Peyer's patch (tissue), 4 donors: ENCODE results near the gene NPLOC4.

Source experiments
- CTCF ChIP-seq, 6 experiments: fragments of 450-650 bp in 4 of 6; fragments of 200-600 bp in 2 of 6; sonication (generic) in 1 of 6; IDR thresholded peaks; one replicate each; pipeline ENCODE4 v1.5.1; 2017 to 2019; ENCODE audit warnings: antibody characterized with exemption in 6 of 6, mild to moderate bottlenecking in 3 of 6, moderate library complexity in 1 of 6
- POLR2A ChIP-seq, 2 donors: fragments of 450-650 bp; IDR thresholded peaks; one replicate each; pipeline ENCODE4 v1.5.1; 2017; ENCODE audit warnings: antibody characterized with exemption in 2 of 2, mild to moderate bottlenecking in 2 of 2, moderate library complexity in 2 of 2

DNA sequence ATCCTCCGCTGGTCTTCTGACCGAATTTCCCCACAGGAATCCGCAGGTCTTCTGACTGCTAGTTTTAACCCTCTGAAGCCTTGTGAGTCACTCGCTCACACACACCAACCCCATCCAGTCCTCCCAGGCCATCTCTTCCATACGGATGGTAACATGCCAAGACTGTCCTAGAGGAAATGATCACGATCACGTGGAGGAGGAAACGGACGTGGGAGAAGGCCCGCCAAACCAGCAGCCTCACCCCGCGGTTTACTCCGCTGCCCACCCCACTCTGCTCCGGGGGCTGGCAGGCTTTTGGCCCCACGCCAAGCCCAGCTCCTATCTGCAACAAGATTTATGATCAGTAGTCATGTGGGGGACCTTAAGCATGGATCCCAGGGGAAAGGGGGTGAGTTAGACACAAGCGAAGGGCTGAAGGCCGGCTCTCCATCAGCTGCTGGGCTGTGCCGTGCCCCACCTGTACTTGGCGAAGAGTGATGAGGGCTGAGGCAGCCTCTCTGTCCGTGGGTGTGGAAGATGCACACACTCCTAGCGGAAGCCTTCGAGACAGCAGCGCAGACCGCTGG, 83.2 kb downstream of the NPLOC4 start:
- TF ChIP-seq CTCF (IDR thresholded peaks at IDR 0.05) (no peak), POLR2A (IDR thresholded peaks at IDR 0.05) (no peak)
